BLaER1 (cell line): ENCODE data around the gene IQCH.
"Not testable (repeated sequence)": the region's sequence is repeated elsewhere in the genome, so short reads cannot be mapped to it uniquely, and the experiment has no call there.

Experiments
- H3K27ac ChIP-seq: shearing (Covaris generic); formaldehyde crosslinking; 2 replicates; pipeline ENCODE4 v1.8.1; 2022
- H3K27me3 ChIP-seq: shearing (Covaris generic); formaldehyde crosslinking; 2 replicates; pipeline ENCODE4 v1.8.1; 2022
- H3K36me3 ChIP-seq: shearing (Covaris generic); formaldehyde crosslinking; 2 replicates; pipeline ENCODE4 v1.8.1; 2022
- H3K4me1 ChIP-seq: shearing (Covaris generic); formaldehyde crosslinking; 2 replicates; pipeline ENCODE4 v1.8.1; 2022
- H3K4me2 ChIP-seq: shearing (Covaris generic); formaldehyde crosslinking; 2 replicates; pipeline ENCODE4 v1.8.1; 2022
- H3K4me3 ChIP-seq: shearing (Covaris generic); formaldehyde crosslinking; 2 replicates; pipeline ENCODE4 v1.8.1; 2022
- H3K9ac ChIP-seq: shearing (Covaris generic); formaldehyde crosslinking; 2 replicates; pipeline ENCODE4 v1.8.1; 2022
- H3K9me3 ChIP-seq: shearing (Covaris generic); formaldehyde crosslinking; 2 replicates; pipeline ENCODE4 v1.8.1; 2022
- H4K20me1 ChIP-seq: shearing (Covaris generic); formaldehyde crosslinking; 2 replicates; pipeline ENCODE4 v1.8.1; 2022
- Cebpa-rat ChIP-seq: shearing (Covaris generic); IDR thresholded peaks from 2 replicates; pipeline ENCODE4 v1.8.1; 2022

Gene IQCH

GRCh38 chr15:67341539-67341938 is 87.0 kb downstream of the IQCH start:
- Histone ChIP-seq H3K27me3 (no peaks in the 10 kb centered on the region), H3K4me1 (no peaks in the 10 kb centered on the region), H4K20me1 (no peaks in the 10 kb centered on the region), H3K9me3 (peaks cover 18% of the 10 kb centered on the region), H3K27ac (no peak overlapping the region), H3K4me3 (no peak overlapping the region), H3K4me2 (no peak overlapping the region), H3K36me3 (no peaks in the 10 kb centered on the region), H3K9ac (no peak overlapping the region)
- TF ChIP-seq Cebpa-rat, result no peak

- H3K27ac ChIP-seq, result no peak overlapping the region
- H3K27me3 ChIP-seq, result no peaks in the 10 kb centered on the region
- no peak overlapping the region for H3K4me2 ChIP-seq
- H3K4me1 ChIP-seq, result no peaks in the 10 kb centered on the region
- no peaks in the 10 kb centered on the region for H3K36me3 ChIP-seq
- TF ChIP-seq Cebpa-rat, result no peak
- H3K4me3 ChIP-seq, result no peak overlapping the region
- H4K20me1 ChIP-seq, result no peaks in the 10 kb centered on the region
- no peak overlapping the region for H3K9ac ChIP-seq
- peaks cover 23% of the 10 kb centered on the region for H3K9me3 ChIP-seq
Observed at GRCh38 chr15:67343206-67343605, 88.6 kb downstream of the IQCH start.

GRCh38 chr15:67349634-67350033 is 95.0 kb downstream of the IQCH start:
- Histone ChIP-seq H3K4me1 (no peaks in the 10 kb centered on the region), H3K4me3 (no peak overlapping the region), H4K20me1 (no peaks in the 10 kb centered on the region), H3K27ac (no peak overlapping the region), H3K9me3 (peaks cover 28% of the 10 kb centered on the region), H3K4me2 (no peak overlapping the region), H3K36me3 (no peaks in the 10 kb centered on the region), H3K9ac (no peak overlapping the region), H3K27me3 (no peaks in the 10 kb centered on the region)
- TF ChIP-seq Cebpa-rat, result no peak

- Histone ChIP-seq H3K27ac (no peak overlapping the region), H3K36me3 (no peaks in the 10 kb centered on the region), H3K9me3 (peaks cover 24% of the 10 kb centered on the region), H3K9ac (no peak overlapping the region), H3K4me2 (no peak overlapping the region), H3K27me3 (no peaks in the 10 kb centered on the region), H4K20me1 (no peaks in the 10 kb centered on the region), H3K4me3 (no peak overlapping the region), H3K4me1 (no peaks in the 10 kb centered on the region)
- TF ChIP-seq Cebpa-rat, result no peak
Observed at GRCh38 chr15:67350042-67350441, 95.5 kb downstream of the IQCH start.

GRCh38 chr15:67358391-67358790 is 103.8 kb downstream of the IQCH start:
- no peaks in the 10 kb centered on the region for H3K36me3 ChIP-seq
- no peak overlapping the region for H3K27ac ChIP-seq
- H3K4me2 ChIP-seq, result no peak overlapping the region
- H3K9ac ChIP-seq, result no peak overlapping the region
- H3K4me3 ChIP-seq, result no peak overlapping the region
- no peaks in the 10 kb centered on the region for H3K27me3 ChIP-seq
- no peaks in the 10 kb centered on the region for H3K9me3 ChIP-seq
- no peaks in the 10 kb centered on the region for H3K4me1 ChIP-seq
- no peak for TF ChIP-seq Cebpa-rat
- H4K20me1 ChIP-seq, result no peaks in the 10 kb centered on the region

GRCh38 chr15:67358812-67359211 is 104.2 kb downstream of the IQCH start:
- no peaks in the 10 kb centered on the region for H3K27me3 ChIP-seq
- H3K27ac ChIP-seq, result no peak overlapping the region
- H3K9me3 ChIP-seq, result no peaks in the 10 kb centered on the region
- H3K9ac ChIP-seq, result no peak overlapping the region
- H3K4me1 ChIP-seq, result no peaks in the 10 kb centered on the region
- H4K20me1 ChIP-seq, result no peaks in the 10 kb centered on the region
- H3K4me2 ChIP-seq, result no peak overlapping the region
- TF ChIP-seq Cebpa-rat, result no peak
- no peaks in the 10 kb centered on the region for H3K36me3 ChIP-seq
- no peak overlapping the region for H3K4me3 ChIP-seq

- H3K27ac ChIP-seq, result no peak overlapping the region
- no peak for TF ChIP-seq Cebpa-rat
Observed at GRCh38 chr15:67359431-67360079, 105.0 kb downstream of the IQCH start.

GRCh38 chr15:67361100-67361499 is 106.5 kb downstream of the IQCH start:
- Histone ChIP-seq H3K4me2 (no peak overlapping the region), H4K20me1 (no peaks in the 10 kb centered on the region), H3K4me1 (no peaks in the 10 kb centered on the region), H3K9ac (no peak overlapping the region), H3K4me3 (no peak overlapping the region), H3K27me3 (no peaks in the 10 kb centered on the region), H3K9me3 (no peaks in the 10 kb centered on the region), H3K36me3 (no peaks in the 10 kb centered on the region), H3K27ac (no peak overlapping the region)
- no peak for TF ChIP-seq Cebpa-rat

More at GRCh38 chr15:67359431-67360079, 105.0 kb downstream of the IQCH start:
- Histone ChIP-seq H3K4me2 (no peak overlapping the region), H3K36me3 (no peaks in the 10 kb centered on the region), H4K20me1 (no peaks in the 10 kb centered on the region), H3K9ac (no peak overlapping the region), H3K9me3 (no peaks in the 10 kb centered on the region), H3K27me3 (no peaks in the 10 kb centered on the region), H3K4me1 (no peaks in the 10 kb centered on the region), H3K4me3 (no peak overlapping the region)

- H3K27me3 ChIP-seq, H3K9ac ChIP-seq, H4K20me1 ChIP-seq, H3K4me1 ChIP-seq, H3K9me3 ChIP-seq, H3K4me2 ChIP-seq, H3K27ac ChIP-seq, H3K4me3 ChIP-seq, H3K36me3 ChIP-seq: not testable (repeated sequence)
Observed at GRCh38 chr15:67363712-67364111, 109.1 kb downstream of the IQCH start.

- H3K9ac ChIP-seq, result no peak overlapping the region
- no peak overlapping the region for H3K4me2 ChIP-seq
- no peaks in the 10 kb centered on the region for H3K27me3 ChIP-seq
Observed at GRCh38 chr15:67365994-67366393, 111.4 kb downstream of the IQCH start.

GRCh38 chr15:67366904-67367303 is 112.3 kb downstream of the IQCH start:
- no peaks in the 10 kb centered on the region for H3K9me3 ChIP-seq
- TF ChIP-seq Cebpa-rat, result no peak
- no peak overlapping the region for H3K9ac ChIP-seq
- no peaks in the 10 kb centered on the region for H3K36me3 ChIP-seq
- no peaks in the 10 kb centered on the region for H3K27me3 ChIP-seq
- no peak overlapping the region for H3K27ac ChIP-seq
- peak overlapping the region; percentile 18 for H3K4me2 ChIP-seq
- H3K4me3 ChIP-seq, result no peak overlapping the region
- H4K20me1 ChIP-seq, result no peaks in the 10 kb centered on the region
- peaks cover 10% of the 10 kb centered on the region for H3K4me1 ChIP-seq

More at GRCh38 chr15:67365994-67366393, 111.4 kb downstream of the IQCH start:
- TF ChIP-seq Cebpa-rat, result no peak
- Histone ChIP-seq H3K9me3 (no peaks in the 10 kb centered on the region), H3K27ac (no peak overlapping the region), H3K4me1 (peaks cover 10% of the 10 kb centered on the region), H3K36me3 (no peaks in the 10 kb centered on the region), H4K20me1 (no peaks in the 10 kb centered on the region), H3K4me3 (no peak overlapping the region)
